ENCODE measurements around the gene ESYT2. TPM values are rescaled to one million over a fixed set of nuclear protein-coding genes. Genes with fewer than 3 reads are reported as not detected.
"Not testable (repeated sequence)": the region's sequence is repeated elsewhere in the genome, so short reads cannot be mapped to it uniquely, and the experiment has no call there.

The ESYT2 gene
- polyA plus RNA-seq, 2 donors = 25.4 to 28.9 TPM

GRCh38 chr7:158710651-158711102 lies 118.6 kb downstream of the ESYT2 start:
- Histone ChIP-seq H3K4me1 (ENCODE audit: control insufficient read depth in 2 of 2, insufficient read depth in 2 of 2, low read length in 1 of 2) (no peaks in the 10 kb centered on the region), H3K27ac (ENCODE audit: low read depth in 2 of 2, low read length in 1 of 2) (no peak overlapping the region), H3K4me3 (ENCODE audit: low read depth in 1 of 2, low read length in 2 of 2) (no peak overlapping the region), H3K27me3 (ENCODE audit: control insufficient read depth in 1 of 2, insufficient read depth in 2 of 2, low read length in 2 of 2) (no peaks in the 10 kb centered on the region), H3K36me3 (ENCODE audit: control insufficient read depth in 2 of 2, insufficient read depth in 2 of 2, low read length in 1 of 2) (no peaks in the 10 kb centered on the region), H3K9me3 (ENCODE audit: control insufficient read depth in 2 of 2, insufficient read depth in 1 of 2, low read depth in 1 of 2, low read length in 1 of 2) (peaks cover 0 to 6% of the 10 kb centered on the region in 2 donors)
- 76% methylated on average over 7 of the region's 7 CpGs for WGBS, 2 donors

GRCh38 chr7:158707610-158708009 lies 121.7 kb downstream of the ESYT2 start:
- no peaks in the 10 kb centered on the region for H3K27me3 ChIP-seq (ENCODE audit: control insufficient read depth in 1 of 2, insufficient read depth in 2 of 2, low read length in 2 of 2)
- H3K4me1 ChIP-seq (ENCODE audit: control insufficient read depth in 2 of 2, insufficient read depth in 2 of 2, low read length in 1 of 2) = peaks cover 0 to 2% of the 10 kb centered on the region in 2 donors
- peaks cover 0 to 6% of the 10 kb centered on the region in 2 donors for H3K9me3 ChIP-seq (ENCODE audit: control insufficient read depth in 2 of 2, insufficient read depth in 1 of 2, low read depth in 1 of 2, low read length in 1 of 2)
- H3K36me3 ChIP-seq (ENCODE audit: control insufficient read depth in 2 of 2, insufficient read depth in 2 of 2, low read length in 1 of 2) = no peaks in the 10 kb centered on the region
- WGBS, 2 donors = 67 to 78% methylated on average over 4 of the region's 4 CpGs
- H3K4me3 ChIP-seq (ENCODE audit: low read depth in 1 of 2, low read length in 2 of 2) = no peak overlapping the region
- H3K27ac ChIP-seq (ENCODE audit: low read depth in 2 of 2, low read length in 1 of 2) = no peak overlapping the region

DNA sequence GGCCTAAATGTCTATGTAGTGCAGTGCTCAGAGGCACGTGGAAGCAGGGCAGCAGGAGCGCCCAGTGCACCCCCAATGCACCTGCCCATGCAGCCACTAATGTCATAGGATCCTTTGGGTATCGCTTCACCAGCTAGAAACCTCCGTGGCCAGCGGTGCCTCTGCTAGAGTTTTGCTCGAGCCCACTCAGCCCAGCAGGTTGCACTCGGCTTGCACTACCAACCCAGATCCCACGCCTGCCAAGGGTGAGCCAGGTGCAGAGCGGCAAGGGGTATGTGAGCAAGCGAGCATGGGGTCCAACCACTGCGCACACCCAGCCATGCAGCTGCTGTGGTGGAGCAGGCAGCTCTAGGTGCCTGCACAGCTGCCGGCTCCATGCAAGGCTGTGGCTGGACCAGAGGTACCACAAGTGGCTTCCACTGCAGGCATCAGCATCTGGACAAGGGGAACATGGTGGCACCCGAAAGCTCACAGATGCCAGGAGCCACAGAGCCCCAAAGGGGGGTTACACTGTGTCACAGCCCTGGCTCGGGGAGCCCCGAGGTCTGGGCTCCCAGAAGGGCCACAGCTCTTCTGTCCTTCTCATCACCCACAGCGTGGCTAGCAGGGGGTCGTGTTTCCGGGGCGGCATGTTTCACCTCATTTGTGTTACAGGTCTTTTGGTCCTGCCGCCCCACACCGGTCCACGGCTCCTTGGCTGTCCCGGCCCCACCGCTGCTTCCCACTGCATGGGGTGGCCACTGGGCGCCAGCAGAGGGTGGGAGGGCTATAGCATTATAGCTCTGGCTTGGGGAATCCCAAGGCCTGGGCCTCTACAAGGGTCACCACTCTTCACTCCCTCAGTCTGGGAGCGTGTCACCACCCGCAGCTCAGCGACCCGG lies 122.4 kb downstream of the ESYT2 start:
- H3K36me3 ChIP-seq (ENCODE audit: control insufficient read depth in 2 of 2, insufficient read depth in 2 of 2, low read length in 1 of 2) = no peaks in the 10 kb centered on the region
- 93 to 97% methylated on average over 29 of the region's 29 CpGs for WGBS, 2 donors
- no peak overlapping the region for H3K4me3 ChIP-seq (ENCODE audit: low read depth in 1 of 2, low read length in 2 of 2)
- H3K27me3 ChIP-seq (ENCODE audit: control insufficient read depth in 1 of 2, insufficient read depth in 2 of 2, low read length in 2 of 2) = no peaks in the 10 kb centered on the region
- H3K4me1 ChIP-seq (ENCODE audit: control insufficient read depth in 2 of 2, insufficient read depth in 2 of 2, low read length in 1 of 2) = peaks cover 0 to 2% of the 10 kb centered on the region in 2 donors
- no peak overlapping the region for H3K27ac ChIP-seq (ENCODE audit: low read depth in 2 of 2, low read length in 1 of 2)
- peaks cover 0 to 6% of the 10 kb centered on the region in 2 donors for H3K9me3 ChIP-seq (ENCODE audit: control insufficient read depth in 2 of 2, insufficient read depth in 1 of 2, low read depth in 1 of 2, low read length in 1 of 2)

DNA sequence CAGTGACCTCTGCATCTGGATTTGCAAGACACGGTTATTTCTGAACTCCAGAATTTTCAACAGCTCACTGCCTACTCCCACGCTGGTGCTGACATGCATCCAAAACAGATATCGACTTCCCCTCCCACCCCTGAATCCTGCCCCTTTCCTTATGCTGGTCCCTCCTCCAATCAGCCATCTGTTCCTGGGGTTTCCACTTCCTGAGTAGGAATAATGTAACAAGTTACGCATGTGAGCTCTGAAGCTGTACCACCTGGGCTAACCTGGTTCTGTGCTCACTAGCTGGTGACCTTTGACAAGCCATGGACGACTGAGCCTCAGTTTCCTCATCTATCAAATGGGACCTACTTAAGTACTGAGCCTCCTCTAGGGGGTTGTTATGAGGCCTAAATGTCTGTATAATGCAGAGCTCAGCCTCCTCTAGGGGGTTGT lies 123.0 kb downstream of the ESYT2 start:
- H3K9me3 ChIP-seq (ENCODE audit: control insufficient read depth in 2 of 2, insufficient read depth in 1 of 2, low read depth in 1 of 2, low read length in 1 of 2) = peaks cover 0 to 6% of the 10 kb centered on the region in 2 donors
- no peak overlapping the region for H3K4me3 ChIP-seq (ENCODE audit: low read depth in 1 of 2, low read length in 2 of 2)
- 77 to 78% methylated on average over 5 of the region's 5 CpGs for WGBS, 2 donors
- H3K27ac ChIP-seq (ENCODE audit: low read depth in 2 of 2, low read length in 1 of 2) = no peak overlapping the region
- peaks cover 0 to 2% of the 10 kb centered on the region in 2 donors for H3K4me1 ChIP-seq (ENCODE audit: control insufficient read depth in 2 of 2, insufficient read depth in 2 of 2, low read length in 1 of 2)
- H3K27me3 ChIP-seq (ENCODE audit: control insufficient read depth in 1 of 2, insufficient read depth in 2 of 2, low read length in 2 of 2) = no peaks in the 10 kb centered on the region
- H3K36me3 ChIP-seq (ENCODE audit: control insufficient read depth in 2 of 2, insufficient read depth in 2 of 2, low read length in 1 of 2) = no peaks in the 10 kb centered on the region

GRCh38 chr7:158705234-158705850 lies 124.0 kb downstream of the ESYT2 start:
- WGBS, 2 donors = 5 to 7% methylated on average over 17 to 22 of the region's 22 CpGs
- H3K36me3 ChIP-seq (ENCODE audit: control insufficient read depth in 2 of 2, insufficient read depth in 2 of 2, low read length in 1 of 2) = no peaks in the 10 kb centered on the region
- H3K27ac ChIP-seq (ENCODE audit: low read depth in 2 of 2, low read length in 1 of 2) = peak overlapping the region; percentile 86
- peaks cover 0 to 2% of the 10 kb centered on the region in 2 donors for H3K4me1 ChIP-seq (ENCODE audit: control insufficient read depth in 2 of 2, insufficient read depth in 2 of 2, low read length in 1 of 2)
- peaks cover 0 to 6% of the 10 kb centered on the region in 2 donors for H3K9me3 ChIP-seq (ENCODE audit: control insufficient read depth in 2 of 2, insufficient read depth in 1 of 2, low read depth in 1 of 2, low read length in 1 of 2)
- H3K4me3 ChIP-seq (ENCODE audit: low read depth in 1 of 2, low read length in 2 of 2) = peak overlapping the region; percentile 50 to 75
- H3K27me3 ChIP-seq (ENCODE audit: control insufficient read depth in 1 of 2, insufficient read depth in 2 of 2, low read length in 2 of 2) = no peaks in the 10 kb centered on the region

DNA sequence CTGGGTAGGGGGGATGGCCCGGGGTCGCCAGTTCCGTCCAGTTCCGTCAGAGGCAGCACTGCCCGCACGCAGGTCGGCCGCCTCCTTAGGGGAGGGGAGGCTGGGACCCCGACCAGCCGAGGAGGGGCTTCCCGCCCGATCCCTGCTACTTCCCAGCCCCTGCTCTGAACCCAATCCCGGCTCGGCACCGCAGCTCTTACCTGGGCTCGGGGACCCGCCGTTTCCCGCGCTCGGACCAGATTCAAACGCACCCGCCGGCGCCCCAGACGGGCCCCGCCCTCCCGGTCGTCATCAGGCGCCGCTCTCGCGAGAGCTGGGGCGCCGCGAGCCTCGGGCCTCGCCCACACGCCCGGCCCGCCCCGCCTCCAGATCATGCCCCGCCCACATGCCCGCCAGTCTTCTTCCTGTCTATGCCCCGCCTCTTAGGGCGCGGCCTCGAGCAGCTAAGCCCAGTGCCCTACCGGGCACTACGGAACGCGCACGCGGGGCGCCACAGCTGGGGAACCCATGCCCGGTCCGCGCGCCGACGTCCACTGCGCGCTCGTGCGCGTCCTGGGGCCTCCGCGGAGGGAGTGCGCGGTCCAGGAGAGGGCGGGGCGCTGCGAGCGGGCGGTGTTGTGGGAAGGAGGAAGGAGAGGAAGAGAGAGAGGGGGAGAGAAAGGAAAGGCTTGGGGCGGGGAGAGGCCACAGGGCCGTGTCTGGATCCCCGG lies 124.6 kb downstream of the ESYT2 start, which contains the start of gene NCAPG2:
TSS of gene NCAPG2 (minus strand) at position 281 of the 710 bp plus-strand sequence. CDS start 2,905 bp downstream, outside the sequence.
- Histone ChIP-seq H3K4me3 (ENCODE audit: low read depth in 1 of 2, low read length in 2 of 2) (peak within 1 kb of the TSS; percentile 50 to 86), H3K4me1 (ENCODE audit: control insufficient read depth in 2 of 2, insufficient read depth in 2 of 2, low read length in 1 of 2) (peaks cover 0 to 2% of the 10 kb centered on the region in 2 donors), H3K27me3 (ENCODE audit: control insufficient read depth in 1 of 2, insufficient read depth in 2 of 2, low read length in 2 of 2) (no peaks in the 10 kb centered on the region), H3K27ac (ENCODE audit: low read depth in 2 of 2, low read length in 1 of 2) (peak within 1 kb of the TSS; percentile 86), H3K9me3 (ENCODE audit: control insufficient read depth in 2 of 2, insufficient read depth in 1 of 2, low read depth in 1 of 2, low read length in 1 of 2) (peaks cover 0 to 6% of the 10 kb centered on the region in 2 donors), H3K36me3 (ENCODE audit: control insufficient read depth in 2 of 2, insufficient read depth in 2 of 2, low read length in 1 of 2) (no peaks in the 10 kb centered on the region)
- 0 to 1% methylated on average over 59 to 78 of the region's 78 CpGs for WGBS, 2 donors

- H3K36me3 ChIP-seq (ENCODE audit: control insufficient read depth in 2 of 2, insufficient read depth in 2 of 2, low read length in 1 of 2); H3K9me3 ChIP-seq (ENCODE audit: control insufficient read depth in 2 of 2, insufficient read depth in 1 of 2, low read depth in 1 of 2, low read length in 1 of 2); H3K4me1 ChIP-seq (ENCODE audit: control insufficient read depth in 2 of 2, insufficient read depth in 2 of 2, low read length in 1 of 2); H3K27me3 ChIP-seq (ENCODE audit: control insufficient read depth in 1 of 2, insufficient read depth in 2 of 2, low read length in 2 of 2): not testable (repeated sequence)
- Histone ChIP-seq H3K4me3 (ENCODE audit: low read depth in 1 of 2, low read length in 2 of 2) (peak overlapping the region; percentile 50 to 86), H3K27ac (ENCODE audit: low read depth in 2 of 2, low read length in 1 of 2) (peak overlapping the region; percentile 12 to 65)
- WGBS, 2 donors = 17 to 21% methylated on average over 21 to 23 of the region's 23 CpGs
These were observed 125.4 kb downstream of the ESYT2 start for GRCh38 chr7:158703679-158704523.

- Histone ChIP-seq H3K4me1 (ENCODE audit: control insufficient read depth in 2 of 2, insufficient read depth in 2 of 2, low read length in 1 of 2) (peaks cover 0 to 2% of the 10 kb centered on the region in 2 donors), H3K4me3 (ENCODE audit: low read depth in 1 of 2, low read length in 2 of 2) (no peak overlapping the region), H3K36me3 (ENCODE audit: control insufficient read depth in 2 of 2, insufficient read depth in 2 of 2, low read length in 1 of 2) (no peaks in the 10 kb centered on the region), H3K9me3 (ENCODE audit: control insufficient read depth in 2 of 2, insufficient read depth in 1 of 2, low read depth in 1 of 2, low read length in 1 of 2) (peaks cover 0 to 6% of the 10 kb centered on the region in 2 donors), H3K27me3 (ENCODE audit: control insufficient read depth in 1 of 2, insufficient read depth in 2 of 2, low read length in 2 of 2) (no peaks in the 10 kb centered on the region), H3K27ac (ENCODE audit: low read depth in 2 of 2, low read length in 1 of 2) (no peak overlapping the region)
- 47 to 48% methylated on average over 3 of the region's 3 CpGs for whole genome bisulfite sequencing, 2 donors
These were observed 126.4 kb downstream of the ESYT2 start for GRCh38 chr7:158702944-158703343.
